MCF 10A (cell line): ENCODE results near the gene DGKA. TPM values are rescaled to one million over a fixed set of nuclear protein-coding genes. Genes with fewer than 3 reads are reported as not detected.

Experiments used
- Bru-seq: library from RNA; stranded (reverse); fragments of 400-500 nt; gene quantifications from one replicate; lab custom pipeline; 2021; lab: Mats Ljungman, UMichigan
- BruChase-seq, 2 experiments: library from RNA; stranded (reverse); fragments of 400-500 nt; gene quantifications; one replicate each; lab custom pipeline; 2021; lab: Mats Ljungman, UMichigan
- BruUV-seq: library from RNA; stranded (reverse); fragments of 400-500 nt; replicated peaks from 2 replicates; lab custom pipeline; 2021; lab: Mats Ljungman, UMichigan
- CTCF ChIA-PET: fragments of 300-600 bp; sonication (Branson Sonifier 250); formaldehyde crosslinking; extraction: SDS; loops from one replicate; lab custom pipeline; 2021; ENCODE audit warnings: antibody characterized with exemption, inconsistent platforms; lab: Yijun Ruan, JAX
- POLR2A ChIA-PET: fragments of 300-600, 350-650 bp; sonication (Branson Sonifier 250); formaldehyde crosslinking; extraction: SDS; loops from one replicate; lab custom pipeline; 2020; ENCODE audit warnings: antibody characterized with exemption, inconsistent platforms; lab: Yijun Ruan, JAX
- DNase-seq: peaks from one replicate; pipeline ENCODE4 v3.0.0-alpha.2; 2018; ENCODE audit not compliant: unreplicated experiment
- H3K27ac Mint-ChIP-seq: one replicate; pipeline ENCODE4 v1.8.0; 2022; ENCODE audit warnings: mild to moderate bottlenecking, low read depth, mixed read lengths; ENCODE audit not compliant: unreplicated experiment
- H3K27me3 Mint-ChIP-seq: one replicate; pipeline ENCODE4 v1.8.0; 2022; ENCODE audit warnings: mixed read lengths; ENCODE audit not compliant: insufficient read depth, unreplicated experiment
- H3K36me3 Mint-ChIP-seq: one replicate; pipeline ENCODE4 v1.8.0; 2022; ENCODE audit warnings: mild to moderate bottlenecking, moderate library complexity, mixed read lengths; ENCODE audit not compliant: insufficient read depth, unreplicated experiment
- H3K4me1 Mint-ChIP-seq: one replicate; pipeline ENCODE4 v1.8.0; 2022; ENCODE audit warnings: mixed read lengths; ENCODE audit not compliant: insufficient read depth, unreplicated experiment
- H3K4me3 Mint-ChIP-seq: one replicate; pipeline ENCODE4 v1.8.0; 2022; ENCODE audit warnings: mild to moderate bottlenecking, moderate library complexity, mixed read lengths; ENCODE audit not compliant: unreplicated experiment
- H3K9me3 Mint-ChIP-seq: one replicate; pipeline ENCODE4 v1.8.0; 2022; ENCODE audit warnings: mixed read lengths; ENCODE audit not compliant: unreplicated experiment
- CTCF ChIP-seq: fragments of 200-600 bp; IDR thresholded peaks from one replicate; pipeline ENCODE4 v1.8.0; 2022; ENCODE audit warnings: antibody characterized with exemption, mild to moderate bottlenecking; ENCODE audit not compliant: unreplicated experiment
- intact Hi-C: fragments of 100-400 bp; cut with micrococcal nuclease; formaldehyde crosslinking; loops from 2 replicates; pipeline ENCODE4 v1.14.1; 2022
- long read RNA-seq: library from polyadenylated mRNA; stranded (forward); transcript quantifications from one replicate; pipeline ENCODE4 v2.0.0, GENCODE V29; 2022
- total RNA-seq: library from RNA; stranded (reverse); gene quantifications from 2 replicates; pipeline ENCODE4 v1.2.3, GENCODE V29; 2022

The DGKA gene
- total RNA-seq (177 and 236 TPM in 2 replicates), Bru-seq, nascent RNA (percentile 85 among the genes with signal in this experiment), BruChase-seq, experiment 1, labeled RNA remaining after a 6-hour chase (percentile 89 among the genes with signal in this experiment), BruChase-seq, experiment 2, labeled RNA remaining after a 2-hour chase (percentile 93 among the genes with signal in this experiment)
- long read RNA-seq, transcript DGKA-202 (24 exons, 2,770 nt) = major isoform, 31 of 245 reads
- long read RNA-seq, transcript DGKA-201 (24 exons, 2,909 nt) = minor isoform, 17 of 245 reads
- long read RNA-seq, partial matches to known transcripts = 12 of 245 reads
- long read RNA-seq, other reads (novel, unspliced or antisense) = 183 of 245 reads

- ChIA-PET POLR2A (interaction anchor here (0.5 to 12.6 kb wide), 28 partner anchors 9 to 230 kb away, joined by 3 to 207 read pairs (median 5); partner anchors contain the start of genes BLOC1S1, CD63, DNAJC14 and ORMDL2), CTCF (interaction anchor here (0.6 to 8.2 kb wide), 21 partner anchors 7 to 201 kb away, joined by 3 to 108 read pairs (median 4); partner anchors contain the start of genes DNAJC14, ORMDL2 and SARNP)
- BruUV-seq = no TSS peak
- Mint-ChIP-seq H3K36me3 (peaks cover 18% of the 10 kb centered on the region), H3K4me1 (peaks cover 40% of the 10 kb centered on the region), H3K27ac (peak within 1 kb of the TSS; percentile 89), H3K4me3 (peak within 1 kb of the TSS; percentile 79), H3K27me3 (no peaks in the 10 kb centered on the region), H3K9me3 (no peaks in the 10 kb centered on the region)
- peak; percentile 41 for TF ChIP-seq CTCF
- peak; percentile 82 for DNase-seq
- intact Hi-C loops = loop anchor here (1.0 kb wide), 2 partner anchors 9 to 110 kb away; partner anchors contain the start of gene RPS26
Measured at GRCh38 chr12:55930771-55931316, at the start of gene DGKA. Gene DGKA, plus strand, starts transcription at chr12:55931162. Its CDS starts 5,342 bp downstream, at chr12:55936504.

- intact Hi-C loops = no loop called here
- no peaks in the 10 kb centered on the region for H3K27me3 Mint-ChIP-seq
- ChIA-PET POLR2A (no interaction called here), CTCF (interaction anchor here (1.0 kb wide), 1 partner anchor 58 kb away, joined by 4 read pairs; no protein-coding TSS in a partner anchor)
- no peaks in the 10 kb centered on the region for H3K4me1 Mint-ChIP-seq
- no TSS peak for BruUV-seq
- no peak overlapping the region for H3K27ac Mint-ChIP-seq
- H3K4me3 Mint-ChIP-seq = no peak overlapping the region
- no peak for TF ChIP-seq CTCF
- peaks cover 6% of the 10 kb centered on the region for H3K36me3 Mint-ChIP-seq
- DNase-seq = no peak
- no peaks in the 10 kb centered on the region for H3K9me3 Mint-ChIP-seq
Measured at GRCh38 chr12:55885113-55885512, 45.8 kb upstream of the DGKA start.

- Mint-ChIP-seq H3K4me1 (no peaks in the 10 kb centered on the region), H3K4me3 (no peak overlapping the region), H3K9me3 (peaks cover 8% of the 10 kb centered on the region), H3K36me3 (no peaks in the 10 kb centered on the region), H3K27me3 (no peaks in the 10 kb centered on the region), H3K27ac (no peak overlapping the region)
- no peak for TF ChIP-seq CTCF
- ChIA-PET POLR2A (interaction anchor here (1.5 kb wide), 1 partner anchor 12 kb away, joined by 3 read pairs; no protein-coding TSS in a partner anchor), CTCF (interaction anchor here (0.6 kb wide), 1 partner anchor 57 kb away, joined by 3 read pairs; no protein-coding TSS in a partner anchor)
- DNase-seq = no peak
- no TSS peak for BruUV-seq
- intact Hi-C loops = no loop called here
Measured at GRCh38 chr12:55891310-55891709, 39.7 kb upstream of the DGKA start.

- no peak for TF ChIP-seq CTCF
- Mint-ChIP-seq H3K4me3 (no peak overlapping the region), H3K4me1 (no peaks in the 10 kb centered on the region), H3K27me3 (no peaks in the 10 kb centered on the region), H3K9me3 (peaks cover 8% of the 10 kb centered on the region), H3K27ac (no peak overlapping the region), H3K36me3 (no peaks in the 10 kb centered on the region)
- intact Hi-C loops = no loop called here
- ChIA-PET CTCF (interaction anchor here (0.6 kb wide), 1 partner anchor 39 kb away, joined by 3 read pairs; no protein-coding TSS in a partner anchor), POLR2A (interaction anchor here (0.7 kb wide), 1 partner anchor 45 kb away, joined by 3 read pairs; no protein-coding TSS in a partner anchor)
- BruUV-seq = no TSS peak
- no peak for DNase-seq
Measured at GRCh38 chr12:55893723-55894122, 37.2 kb upstream of the DGKA start.
